ENCODE measurements around the gene DCXR.

The DCXR gene

DNA sequence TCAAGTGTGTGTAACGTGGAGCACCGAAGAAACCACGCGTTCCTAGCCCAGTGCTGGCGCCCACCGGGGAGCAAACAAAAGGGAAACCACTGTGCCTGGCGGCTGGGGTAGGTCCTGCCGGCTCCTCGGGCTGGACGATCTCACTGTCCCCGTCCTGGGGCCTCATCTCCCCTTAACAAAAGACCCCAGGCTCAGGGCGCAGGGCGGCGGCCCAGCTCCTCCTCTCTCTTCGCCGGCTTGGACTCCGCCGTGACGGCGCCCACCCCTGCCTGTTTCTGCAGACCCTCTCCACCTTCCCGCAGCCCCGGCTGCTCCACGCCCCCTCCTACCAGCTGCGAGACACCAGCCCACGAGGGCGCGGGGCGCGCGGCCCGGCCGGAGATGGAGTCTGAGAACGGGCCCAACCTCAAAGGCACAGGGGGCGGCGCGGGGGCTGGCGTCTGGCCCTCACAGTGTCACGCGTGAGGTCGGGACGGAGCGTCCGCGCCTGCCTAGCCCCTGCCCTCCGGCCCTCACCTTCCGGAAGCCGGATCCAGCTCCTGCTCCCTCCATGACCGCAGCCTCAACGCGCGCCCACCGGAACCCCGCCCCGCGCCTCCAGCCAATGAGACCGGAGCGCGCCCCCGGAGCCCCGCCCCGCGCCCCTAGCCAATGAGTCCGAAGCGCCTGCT is 15.1 kb downstream of the DCXR start, which contains the start of gene CENPX:
Gene CENPX (minus strand): TSS at position 569 of the 671 bp plus-strand sequence. CDS start 17 bp downstream, at position 552.
- no peak for DNase-seq (ENCODE audit: low read depth)

DNA sequence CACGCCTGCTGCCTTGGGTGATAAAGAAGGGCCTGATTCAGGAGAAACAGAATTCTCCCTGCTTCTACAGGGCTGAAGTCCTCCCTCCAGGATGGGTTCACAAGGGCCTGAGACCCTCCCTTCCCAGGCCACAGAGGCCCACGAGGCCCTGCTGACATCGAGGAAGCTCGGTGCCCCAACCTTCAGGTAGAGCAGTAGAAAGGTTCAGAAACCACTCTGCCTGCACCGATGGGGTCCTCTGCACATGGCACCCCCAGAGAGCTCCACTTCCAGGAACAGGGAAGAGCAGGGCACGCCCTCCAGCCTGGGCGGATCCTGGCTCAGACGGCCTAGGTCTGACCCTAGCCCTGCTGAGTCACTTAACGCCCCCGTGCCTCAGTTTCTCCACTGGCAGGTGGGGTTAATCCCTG is 15.6 kb downstream of the DCXR start:
- DNase-seq (ENCODE audit: low read depth): no peak

DNA sequence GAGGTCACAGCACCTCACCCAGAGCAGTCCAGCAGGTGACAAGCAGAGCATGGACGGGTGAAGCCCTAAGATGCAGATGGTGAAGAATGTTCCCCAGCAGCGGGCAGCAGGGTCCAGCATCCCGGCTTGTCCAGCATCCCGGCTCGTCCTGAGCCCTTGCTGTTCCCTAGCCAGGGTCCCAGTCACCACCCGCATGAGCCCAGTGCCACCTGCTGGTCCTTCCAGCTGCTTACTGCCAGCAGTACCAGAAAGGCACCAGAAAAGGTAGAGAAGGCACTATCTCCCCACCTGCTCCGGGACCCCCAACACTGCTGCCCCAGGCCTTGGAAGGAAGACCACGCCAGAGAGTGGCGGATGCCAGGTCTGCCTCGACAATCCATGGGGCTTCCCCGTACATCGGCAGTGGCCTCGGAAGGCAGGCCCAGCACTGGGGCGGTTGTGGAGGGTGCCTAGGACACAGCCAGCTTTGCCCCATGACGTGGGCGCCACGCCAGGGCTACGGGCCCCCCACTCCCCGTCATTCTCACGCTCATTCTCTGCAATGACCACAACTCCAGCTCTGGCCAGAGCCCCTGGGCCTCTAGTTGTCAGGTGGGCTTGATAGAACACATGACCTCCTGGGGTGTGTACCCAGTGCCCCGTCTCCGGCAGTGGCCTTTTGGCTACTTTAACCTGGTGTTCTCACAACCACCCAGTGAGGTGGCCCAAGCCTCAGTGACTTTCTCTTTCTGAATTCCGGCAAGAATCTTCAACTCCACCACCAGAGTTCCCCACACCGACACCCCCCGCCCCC is 16.2 kb downstream of the DCXR start:
- DNase-seq (ENCODE audit: low read depth): peak; percentile 52

DNA sequence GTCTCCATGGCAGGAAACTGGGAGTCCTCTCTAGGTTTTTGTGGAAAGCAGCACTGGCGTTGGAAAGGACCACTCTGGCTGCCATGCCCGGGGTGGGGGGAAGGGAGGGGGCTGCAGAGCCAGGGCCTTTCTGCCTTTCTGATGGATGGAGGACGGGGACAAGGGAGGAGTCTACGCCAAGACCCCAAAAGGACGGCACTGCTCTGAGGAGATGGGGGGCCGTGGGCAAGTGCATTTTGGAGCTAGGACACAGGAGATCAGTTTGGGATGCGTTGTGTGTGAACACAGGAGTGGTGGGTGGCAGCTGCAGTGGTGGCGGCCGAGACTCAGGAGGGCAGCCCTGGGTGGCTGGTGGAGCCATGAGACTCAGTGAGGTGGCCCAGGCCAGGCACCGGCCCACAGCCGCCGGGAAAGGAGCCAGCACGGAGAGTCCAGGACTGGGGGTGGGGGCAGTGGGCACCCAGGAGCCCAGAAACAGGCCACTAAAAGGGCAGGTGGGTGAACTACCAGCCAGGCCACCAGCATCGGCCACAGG is 16.9 kb downstream of the DCXR start:
- DNase-seq (ENCODE audit: low read depth): no peak

DNA sequence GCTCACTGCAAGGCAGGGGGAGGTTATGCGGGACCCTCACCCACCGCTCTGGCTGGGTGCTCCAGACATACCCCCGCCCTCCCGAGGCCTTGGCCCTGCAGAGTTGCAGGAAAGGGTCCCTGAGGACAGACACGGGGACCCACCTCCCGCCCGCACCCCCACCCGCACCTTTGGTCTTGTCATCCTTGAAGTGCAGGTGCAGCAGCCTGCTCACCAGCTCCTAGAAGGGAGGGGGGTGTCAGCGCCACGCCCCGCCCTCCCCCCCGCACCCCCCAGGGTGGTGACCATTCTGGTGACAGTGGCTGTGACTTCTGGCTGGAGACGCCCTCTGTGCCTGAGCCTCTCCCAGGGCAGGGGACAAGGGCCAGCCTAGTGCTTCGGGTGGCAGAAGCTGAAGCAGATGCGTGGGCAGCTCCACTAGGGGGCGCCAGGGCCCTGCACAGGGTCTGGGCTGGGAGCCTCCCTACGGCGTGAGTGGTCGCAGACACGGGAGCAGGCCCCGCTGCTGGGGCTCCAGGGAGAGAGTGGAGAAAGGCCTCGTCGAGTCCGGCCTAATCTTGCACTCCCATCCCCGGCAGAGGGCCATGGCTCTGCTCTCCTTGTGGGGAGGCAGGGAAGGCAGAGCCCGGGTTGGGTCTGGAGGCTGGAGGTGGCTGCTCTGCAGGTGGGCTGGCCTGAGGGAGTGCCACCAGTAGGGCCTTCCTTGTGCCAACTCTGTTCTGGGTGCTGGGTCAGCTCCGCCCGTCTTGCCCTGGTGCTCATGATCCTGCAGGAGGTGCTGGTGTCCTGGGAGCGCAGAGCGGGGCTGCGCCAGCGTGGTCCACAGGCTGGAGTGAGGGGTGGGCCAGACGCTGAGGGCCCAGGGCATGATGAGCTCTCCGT is 17.6 kb downstream of the DCXR start:
- DNase-seq (ENCODE audit: low read depth): no peak

DNA sequence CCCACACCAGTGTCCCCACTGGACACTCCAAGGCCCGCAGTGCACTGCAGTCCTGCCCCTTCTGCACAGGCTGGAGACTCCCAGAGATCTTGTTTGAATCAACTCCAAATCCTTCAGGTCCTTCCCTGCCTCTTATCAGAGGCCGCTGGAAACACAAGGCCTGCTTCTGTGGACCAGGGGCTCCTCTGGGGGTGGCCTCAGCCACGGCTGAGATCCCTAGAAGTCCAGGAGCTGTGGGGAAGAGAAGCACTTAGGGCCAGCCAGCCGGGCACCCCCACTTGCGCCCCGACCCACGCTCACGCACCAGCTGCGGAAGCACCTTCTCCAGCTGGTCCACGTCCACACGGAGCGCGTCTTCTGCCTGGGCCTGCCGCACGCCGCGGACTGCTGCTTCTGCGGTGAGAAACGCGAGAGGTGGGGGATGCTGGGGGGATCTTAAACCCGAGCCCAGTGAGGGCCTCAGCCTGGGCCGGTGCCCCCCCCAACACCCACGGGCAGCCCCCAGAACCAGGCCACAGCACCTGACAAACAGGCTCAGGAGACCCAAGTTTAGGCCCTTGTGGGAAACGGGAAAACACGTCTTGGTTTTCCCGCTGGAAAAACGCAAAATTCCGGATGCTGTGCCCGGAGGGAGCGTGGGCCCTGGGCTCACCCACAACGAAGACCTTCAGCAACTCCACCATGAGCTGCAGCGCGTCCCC is 18.4 kb downstream of the DCXR start:
- DNase-seq (ENCODE audit: low read depth): no peak

DNA sequence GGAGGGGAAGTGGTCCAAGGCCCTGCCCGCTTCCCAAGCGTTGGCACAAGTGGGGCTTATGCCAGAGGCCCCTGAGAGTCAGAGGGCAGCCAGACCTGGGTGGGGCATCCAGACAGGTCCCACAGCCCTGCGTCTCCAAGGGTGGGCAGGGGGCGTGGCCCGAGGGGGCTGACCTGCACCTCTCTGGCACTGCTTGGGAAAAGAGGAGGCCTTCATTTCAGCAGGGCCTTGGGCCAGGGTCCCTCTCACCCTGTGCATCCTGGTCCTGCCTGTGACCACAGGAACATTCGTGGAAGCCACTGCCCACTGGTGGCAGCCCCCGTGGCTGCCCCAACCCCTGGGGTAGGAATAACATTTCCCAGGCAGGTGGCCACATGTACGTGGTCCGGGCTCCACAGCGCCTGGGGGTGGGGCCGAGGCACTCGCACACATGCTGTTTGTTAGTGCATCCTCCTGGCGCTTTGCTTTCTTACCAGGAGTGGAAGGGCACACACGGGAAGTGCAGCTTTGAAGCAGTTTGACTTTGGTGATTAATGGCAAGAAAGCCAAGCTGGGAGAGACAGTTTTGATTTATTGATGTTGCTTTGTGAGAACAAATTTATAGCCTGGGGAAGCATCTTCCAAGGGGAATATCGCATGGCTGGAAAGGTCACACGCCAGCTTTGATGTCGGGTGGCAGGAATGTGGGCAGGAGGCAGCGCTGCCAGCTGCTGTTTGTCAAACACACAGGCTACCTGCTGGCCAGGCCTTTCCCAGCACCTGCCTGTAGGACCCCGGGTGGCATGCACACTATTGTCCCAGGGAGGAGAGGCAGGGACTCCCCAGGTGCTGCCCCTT is 19.1 kb downstream of the DCXR start:
- DNase-seq (ENCODE audit: low read depth): no peak

DNA sequence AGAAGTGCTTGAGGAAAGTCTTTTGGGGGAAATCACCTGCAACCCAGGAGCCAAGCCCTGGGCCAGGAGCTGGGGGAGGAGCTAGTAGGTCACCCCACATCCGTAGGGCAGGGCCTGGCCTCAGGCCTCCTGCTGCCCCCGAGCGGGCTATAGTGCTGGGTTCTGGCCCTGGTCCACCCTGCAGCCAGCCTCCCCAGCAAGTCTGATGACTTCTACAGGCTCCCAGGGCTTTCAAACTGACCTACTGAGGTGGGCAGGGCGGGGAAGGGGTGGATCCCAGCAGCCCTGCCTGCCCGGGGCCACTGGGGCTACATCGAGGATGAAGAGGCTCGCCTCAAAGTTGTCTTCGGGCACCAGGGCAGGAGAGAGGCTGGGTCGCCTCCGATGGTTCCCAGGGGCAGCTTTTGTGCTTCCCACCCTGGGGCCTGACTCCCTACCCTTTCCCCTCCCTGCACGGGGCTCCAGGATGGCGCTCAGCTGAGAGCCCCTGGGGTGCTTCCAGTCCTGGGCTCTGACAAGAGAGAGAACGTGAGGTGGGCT is 19.8 kb downstream of the DCXR start:
- no peak for DNase-seq (ENCODE audit: low read depth)

DNA sequence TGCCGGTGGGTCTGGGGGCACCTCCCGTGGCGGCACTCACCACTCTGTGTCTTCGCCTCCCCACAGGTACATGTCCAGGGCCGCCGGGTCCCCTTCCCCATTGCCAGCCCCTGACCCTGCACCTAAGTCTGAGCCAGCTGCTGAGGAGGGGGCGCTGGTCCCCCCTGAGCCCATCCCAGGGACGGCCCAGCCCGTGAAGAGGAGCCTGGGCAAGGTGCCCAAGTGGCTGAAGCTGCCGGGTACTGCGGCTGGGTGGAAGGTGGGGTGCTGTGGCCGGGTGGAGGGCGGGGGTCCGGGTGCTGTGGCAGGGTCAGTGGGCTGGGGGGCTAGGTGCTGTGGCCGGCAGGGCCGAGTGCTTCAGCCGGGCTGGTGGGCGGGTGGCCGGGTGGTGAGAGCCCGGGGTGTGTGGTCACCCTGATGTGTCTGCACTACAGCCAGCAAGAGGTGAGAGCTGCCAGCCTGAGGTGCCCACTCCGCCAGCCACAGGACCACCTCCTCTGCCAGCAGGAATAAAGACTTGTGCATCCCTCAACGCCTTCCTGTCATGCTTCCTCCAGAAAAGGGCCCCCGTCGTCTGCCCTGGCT is 20.5 kb downstream of the DCXR start:
- DNase-seq (ENCODE audit: low read depth): no peak

DNA sequence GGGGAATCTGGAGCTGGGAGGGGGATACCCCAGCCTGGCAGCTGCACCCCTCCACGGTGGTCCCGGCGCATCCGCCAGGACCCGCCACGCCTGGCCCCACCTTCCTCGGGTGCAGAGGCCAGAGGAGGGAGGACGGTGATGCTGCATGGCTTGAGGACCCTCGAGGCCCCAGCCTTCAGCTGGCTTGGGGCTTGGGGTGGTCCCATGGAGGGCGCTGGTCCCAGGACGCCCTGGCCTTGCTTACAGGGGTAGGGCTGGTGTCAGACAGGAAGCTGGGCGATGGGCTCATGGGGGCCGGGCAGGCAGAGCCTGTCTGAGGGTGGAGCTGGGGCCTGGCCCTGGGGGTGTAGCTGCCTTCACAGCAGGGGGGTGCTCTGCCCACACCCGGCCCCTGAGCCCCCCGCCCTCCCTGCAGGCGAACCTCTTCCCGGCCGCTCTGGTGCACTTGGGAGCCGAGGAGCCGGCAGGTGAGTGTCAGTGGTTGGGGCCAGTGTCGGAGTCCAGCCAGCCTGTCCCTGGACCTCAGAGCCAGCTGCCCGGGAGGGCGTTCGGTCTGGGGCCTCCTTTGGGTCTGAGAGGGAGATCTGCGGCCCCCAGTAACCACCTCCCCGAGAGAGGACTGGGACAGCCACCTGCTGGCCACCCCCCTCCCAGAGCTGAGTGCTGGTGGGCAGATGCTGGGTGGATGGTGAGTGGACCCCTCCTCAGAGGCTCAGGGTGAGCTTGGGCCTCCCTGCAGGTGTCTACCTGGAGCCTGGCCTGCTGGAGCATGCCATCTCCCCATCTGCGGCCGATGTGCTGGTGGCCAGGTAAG is 21.2 kb downstream of the DCXR start:
- DNase-seq (ENCODE audit: low read depth): no peak

DNA sequence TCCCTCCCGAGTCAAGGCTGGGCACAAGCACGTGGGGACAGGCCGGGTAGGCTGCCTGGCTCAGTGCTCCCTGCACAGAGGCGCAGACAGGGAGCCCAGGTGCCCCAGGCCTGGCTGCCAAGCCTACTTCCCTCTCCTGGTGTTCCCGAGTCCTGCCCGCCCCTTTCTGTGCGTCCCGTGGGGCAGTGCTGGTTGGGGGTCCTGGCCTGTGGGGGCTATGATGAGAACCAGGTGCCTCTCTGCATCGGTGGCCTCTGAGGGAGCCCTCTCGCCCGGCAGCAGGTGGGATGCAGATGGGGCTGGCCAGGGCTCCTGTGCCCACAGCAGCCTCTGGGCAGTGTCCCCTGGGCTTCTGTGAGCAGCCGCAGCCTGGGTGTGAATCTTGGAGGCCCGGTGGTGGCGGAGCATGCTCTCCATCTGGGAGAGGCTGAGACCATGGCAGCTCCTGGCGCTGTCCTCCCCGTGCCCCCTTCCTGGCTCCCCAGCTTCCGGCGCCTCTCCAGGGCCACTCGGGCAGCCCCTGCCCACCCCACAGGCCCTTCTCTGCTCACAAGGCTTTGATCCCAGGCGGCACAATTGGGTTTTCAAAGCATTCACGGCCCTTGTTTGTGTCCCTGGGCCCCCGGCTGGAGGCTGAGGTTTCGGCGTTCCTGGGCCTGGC is 22.1 kb downstream of the DCXR start:
- DNase-seq (ENCODE audit: low read depth): no peak

DNA sequence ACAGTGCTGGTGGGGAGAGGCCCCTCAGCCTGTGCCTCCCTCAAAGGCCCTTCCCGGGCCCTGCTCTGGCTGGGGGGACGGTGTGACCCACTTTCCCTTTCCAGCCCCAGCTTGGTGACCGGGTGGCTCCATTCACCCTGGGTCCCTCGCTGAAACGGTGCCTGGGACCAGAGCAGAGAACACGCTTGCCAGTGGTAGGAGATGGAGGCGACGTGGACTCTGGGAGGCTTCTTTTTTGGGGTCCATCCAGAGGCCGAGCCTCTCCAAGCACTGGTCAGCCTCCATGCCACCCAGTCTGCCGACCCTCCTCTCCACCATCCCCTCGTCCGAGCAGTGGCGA is 22.6 kb downstream of the DCXR start:
- DNase-seq (ENCODE audit: low read depth): no peak

DNA sequence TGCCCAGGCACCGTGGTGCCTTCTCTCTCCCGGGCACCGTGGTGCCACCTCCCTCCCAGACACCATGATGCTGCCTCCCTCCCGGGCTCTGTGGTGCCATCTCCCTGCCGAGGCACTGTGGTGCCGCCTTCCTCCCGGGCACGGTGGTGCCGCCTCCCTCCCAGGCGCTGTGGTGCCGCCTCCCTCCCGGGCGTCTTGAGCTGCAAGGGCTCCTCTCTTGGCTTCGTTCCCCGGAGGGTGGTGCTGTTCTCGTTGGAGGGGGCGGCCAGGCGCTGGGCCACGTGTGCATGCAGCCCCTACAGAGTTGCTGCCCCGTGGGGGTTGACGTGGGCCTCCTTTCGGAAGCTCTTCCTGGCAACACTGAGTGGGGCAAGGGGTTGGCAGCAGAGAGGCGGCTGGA is 23.1 kb downstream of the DCXR start:
- DNase-seq (ENCODE audit: low read depth): no peak

DNA sequence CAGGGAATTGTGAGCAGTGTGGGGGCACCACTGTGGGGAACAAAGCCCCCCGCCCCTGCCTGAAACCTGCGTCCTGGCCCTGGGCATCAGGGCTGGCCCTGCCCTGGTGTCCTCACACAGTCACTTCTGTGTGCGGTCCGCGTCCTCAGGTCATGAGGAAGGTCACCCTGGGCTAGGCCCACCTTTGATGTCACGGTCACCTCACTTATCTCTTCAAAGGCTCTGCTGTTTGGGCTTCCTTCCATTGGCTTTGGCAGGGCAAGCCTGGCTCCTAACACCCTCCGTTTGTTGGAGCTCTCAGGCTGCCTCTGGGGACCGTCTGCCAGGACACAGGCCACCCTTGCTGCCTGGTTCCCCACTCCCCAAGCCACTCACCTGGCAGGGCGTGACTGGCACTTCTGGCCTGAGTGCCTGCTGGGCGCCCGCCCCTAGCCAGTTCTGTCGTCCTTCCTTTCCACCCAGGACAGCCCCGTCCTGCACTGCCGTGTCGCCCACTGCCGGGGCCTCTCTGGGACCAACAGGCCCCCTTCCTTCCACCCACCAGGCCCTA is 23.6 kb downstream of the DCXR start:
- no peak for DNase-seq (ENCODE audit: low read depth)

DNA sequence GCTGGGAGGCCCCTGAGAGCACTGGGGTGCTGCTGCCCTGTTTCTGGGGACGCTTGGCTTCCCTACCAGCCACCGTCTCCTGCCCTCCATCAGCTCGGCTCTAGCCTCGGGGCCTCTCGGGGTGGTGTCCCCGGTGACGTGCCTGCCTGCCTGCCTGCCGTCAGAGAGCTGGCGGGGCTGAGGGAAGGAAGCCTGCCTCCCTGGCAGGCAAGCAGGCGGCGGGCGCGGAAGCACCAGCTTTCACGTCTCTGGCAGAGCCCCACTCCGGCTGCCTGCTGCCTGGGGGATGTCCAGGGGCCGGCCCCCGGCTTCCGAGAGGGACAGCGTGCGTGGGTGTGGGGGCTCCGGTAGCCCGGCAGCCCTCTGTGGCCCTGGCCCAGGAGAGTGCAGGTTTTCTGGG is 24.2 kb downstream of the DCXR start:
- no peak for DNase-seq (ENCODE audit: low read depth)

DNA sequence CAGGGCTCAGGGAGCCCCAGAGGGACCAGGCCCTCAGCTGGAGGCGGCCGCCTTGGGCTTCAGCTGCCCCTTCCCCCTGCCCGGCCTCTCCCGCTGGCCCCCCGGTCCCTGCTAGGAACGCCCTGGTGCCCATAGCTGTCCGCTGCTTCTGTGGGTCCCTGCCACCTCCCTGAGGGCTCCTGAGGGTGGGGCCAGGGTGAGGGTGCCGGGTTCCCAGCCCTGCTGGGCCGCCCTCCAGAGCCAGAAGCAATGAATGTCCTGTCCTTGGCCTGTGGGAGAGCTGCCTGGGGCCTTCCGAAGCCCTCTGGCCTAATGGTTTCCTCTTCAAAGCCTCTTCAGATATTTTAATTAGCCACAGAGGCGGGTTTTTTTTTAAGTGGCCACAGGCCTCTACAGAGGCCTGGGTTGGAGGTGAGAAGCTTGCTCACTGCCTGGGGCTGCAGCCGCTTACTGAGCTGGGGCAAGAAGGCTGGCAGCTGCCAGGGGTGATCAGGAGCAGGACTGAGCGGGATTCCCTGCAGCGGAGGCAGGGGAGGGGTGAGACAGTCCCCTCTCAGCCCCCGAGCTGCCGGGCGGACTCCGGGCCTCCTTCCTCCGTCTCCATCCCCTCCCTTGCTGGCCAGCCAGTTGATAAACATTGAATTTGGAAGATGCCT is 24.7 kb downstream of the DCXR start:
- no peak for DNase-seq (ENCODE audit: low read depth)

DNA sequence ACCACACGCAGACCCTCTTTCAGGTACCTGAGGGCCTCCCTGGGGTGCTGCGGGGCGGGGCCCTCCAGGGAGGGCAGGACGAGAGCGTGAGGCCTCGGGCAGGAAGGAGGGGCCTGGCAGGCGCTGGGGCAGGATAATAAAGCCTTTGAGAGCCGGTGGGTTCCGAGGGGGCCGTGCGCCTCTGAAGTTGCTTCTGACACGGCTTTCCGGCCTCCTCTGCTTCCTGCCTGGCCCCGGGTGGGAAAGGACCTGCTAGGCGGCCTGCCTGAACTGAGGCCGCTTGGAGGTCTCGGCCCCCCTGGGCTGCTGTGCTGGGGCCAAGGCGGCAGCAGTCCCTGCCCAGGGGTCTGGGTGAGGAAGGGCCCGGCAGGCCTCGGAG is 25.2 kb downstream of the DCXR start:
- no peak for DNase-seq (ENCODE audit: low read depth)

DNA sequence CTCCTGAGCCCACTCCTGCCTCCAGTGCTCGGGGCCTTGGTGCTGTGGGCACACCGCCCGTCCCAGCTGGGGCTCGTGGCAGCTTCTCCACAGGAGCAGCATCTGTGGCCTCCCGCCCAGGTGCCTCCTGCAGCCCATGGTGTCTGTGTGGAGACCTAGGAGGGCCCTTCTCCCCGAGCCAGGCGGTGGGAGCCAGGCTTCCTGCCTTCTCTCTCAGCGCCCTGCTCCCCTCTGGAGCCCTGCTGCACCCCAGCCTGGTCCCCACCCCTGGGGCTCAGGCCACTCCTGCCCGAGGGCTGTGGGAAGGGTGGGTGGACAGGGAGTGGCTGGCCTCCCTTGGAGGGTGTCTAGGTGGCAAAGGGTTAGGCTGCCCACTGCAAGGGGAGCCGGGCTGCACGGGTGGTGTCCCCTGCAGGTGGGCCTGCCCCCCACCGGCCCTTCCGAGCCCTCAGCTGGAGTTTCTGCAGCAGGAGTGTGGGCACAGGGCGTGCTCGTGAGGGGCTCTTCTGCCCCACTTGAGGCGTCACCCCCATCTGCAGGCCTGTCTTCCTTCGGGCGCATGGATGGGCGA is 25.8 kb downstream of the DCXR start:
- no peak for DNase-seq (ENCODE audit: low read depth)
